ENCODE measurements around the gene MAP3K10.

The MAP3K10 gene

DNA sequence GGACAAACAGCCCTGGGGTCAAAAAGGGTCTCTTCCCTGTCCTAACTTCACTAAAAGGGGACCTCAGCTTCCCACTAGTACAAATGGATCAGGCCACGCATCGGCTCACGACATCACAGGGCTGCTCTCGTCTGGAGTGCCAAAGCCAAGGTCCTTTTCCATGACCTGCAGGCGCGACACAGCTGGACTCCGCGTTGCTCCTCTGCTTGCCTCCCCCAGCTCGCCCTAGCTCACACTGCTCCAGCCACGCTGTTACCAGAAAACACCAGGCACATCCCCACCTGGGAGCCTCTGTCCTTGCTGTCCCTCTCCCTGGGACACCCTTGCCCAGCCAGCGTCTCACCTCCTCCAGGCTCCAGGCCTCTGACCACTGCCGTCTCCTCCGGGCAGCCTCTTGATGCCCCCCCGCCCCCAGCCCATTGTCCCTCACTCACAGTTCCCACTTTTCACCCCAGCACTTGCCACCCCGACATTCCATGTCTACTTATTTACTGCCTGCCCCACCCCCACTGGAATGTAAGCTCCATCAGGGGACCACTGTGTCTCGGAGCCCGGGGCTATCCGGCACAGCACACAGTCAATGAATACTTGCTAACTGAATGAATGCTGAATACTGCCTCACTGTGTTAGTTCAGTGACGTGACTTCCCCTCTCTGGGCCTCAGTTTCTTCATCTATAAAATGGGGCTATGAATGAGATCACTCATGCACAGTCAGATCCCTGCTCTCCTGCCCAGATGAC, 73.3 kb downstream of the MAP3K10 start:
- TF ChIP-seq, protein P1, sequence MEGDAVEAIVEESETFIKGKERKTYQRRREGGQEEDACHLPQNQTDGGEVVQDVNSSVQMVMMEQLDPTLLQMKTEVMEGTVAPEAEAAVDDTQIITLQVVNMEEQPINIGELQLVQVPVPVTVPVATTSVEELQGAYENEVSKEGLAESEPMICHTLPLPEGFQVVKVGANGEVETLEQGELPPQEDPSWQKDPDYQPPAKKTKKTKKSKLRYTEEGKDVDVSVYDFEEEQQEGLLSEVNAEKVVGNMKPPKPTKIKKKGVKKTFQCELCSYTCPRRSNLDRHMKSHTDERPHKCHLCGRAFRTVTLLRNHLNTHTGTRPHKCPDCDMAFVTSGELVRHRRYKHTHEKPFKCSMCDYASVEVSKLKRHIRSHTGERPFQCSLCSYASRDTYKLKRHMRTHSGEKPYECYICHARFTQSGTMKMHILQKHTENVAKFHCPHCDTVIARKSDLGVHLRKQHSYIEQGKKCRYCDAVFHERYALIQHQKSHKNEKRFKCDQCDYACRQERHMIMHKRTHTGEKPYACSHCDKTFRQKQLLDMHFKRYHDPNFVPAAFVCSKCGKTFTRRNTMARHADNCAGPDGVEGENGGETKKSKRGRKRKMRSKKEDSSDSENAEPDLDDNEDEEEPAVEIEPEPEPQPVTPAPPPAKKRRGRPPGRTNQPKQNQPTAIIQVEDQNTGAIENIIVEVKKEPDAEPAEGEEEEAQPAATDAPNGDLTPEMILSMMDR (conservative IDR thresholded peaks at IDR 0.05; ENCODE audit: control insufficient read depth, insufficient read depth, low read depth, low read length), result no peak
- H3K4me3 ChIP-seq (ENCODE audit: control insufficient read depth, low read depth, low read length), result no peak overlapping the region

More for the DNA sequence above, 73.3 kb downstream of the MAP3K10 start:
- DNase-seq (ENCODE audit: low read depth), result no peak
